ENCODE data around the gene RNF40.

DNA sequence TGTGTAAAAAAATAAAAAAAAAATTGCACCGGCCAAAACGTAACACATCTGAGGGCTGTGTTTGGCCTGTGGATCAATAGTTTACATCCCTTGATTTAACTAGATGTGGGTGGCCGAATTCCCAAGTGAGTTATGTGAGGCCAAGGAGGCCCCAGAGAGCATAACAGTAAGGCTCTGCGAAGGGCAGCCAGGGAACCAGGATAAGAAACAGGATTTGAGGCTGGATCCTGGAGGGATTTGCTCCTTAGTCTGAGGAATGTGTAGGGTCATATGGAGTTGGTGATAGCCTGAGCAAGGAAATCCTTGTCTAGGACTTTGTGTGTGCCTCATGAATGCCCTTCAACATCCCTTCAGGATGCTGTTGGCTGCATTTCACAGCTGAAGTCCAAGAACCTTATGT lies 11.9 kb upstream of the RNF40 start:
- TF ChIP-seq CTCF (optimal IDR thresholded peaks at IDR 0.05 in 1 of 3, IDR thresholded peaks at IDR 0.05 in 1 of 3, conservative IDR thresholded peaks at IDR 0.05 in 1 of 3; ENCODE audit: extremely low read depth in 1 of 3, insufficient read depth in 2 of 3, low read length in 3 of 3): no peak
- no peak for TF ChIP-seq EZH2 (IDR thresholded peaks at IDR 0.05; ENCODE audit: low read length)

All from keratinocyte (primary cell).